ENCODE results near the gene VPS13D. TPM values are rescaled to one million over a fixed set of nuclear protein-coding genes. Genes with fewer than 3 reads are reported as not detected.

Gene VPS13D
- total RNA-seq, 1 experiment from 2014 or later, result 20.2 TPM

GRCh38 chr1:12411098-12411497 lies 181.3 kb downstream of the VPS13D start:
- peaks cover 8 to 9% of the 10 kb centered on the region in 2 experiments for H3K9me3 Mint-ChIP-seq

More at GRCh38 chr1:12411098-12411497, 181.3 kb downstream of the VPS13D start:
- no peak overlapping the region for H2AK5ac ChIP-seq (ENCODE audit: insufficient read length, low read length)
- no peak overlapping the region for H2AFZ ChIP-seq (ENCODE audit: low read length)
- no peaks in the 10 kb centered on the region for H3K79me2 ChIP-seq (ENCODE audit: insufficient read depth, low read length)
- WGBS (ENCODE audit: extremely low coverage, insufficient read length, low lambda C conversion rate), result no CpG with 5 or more reads among the region's 3 CpGs
- no peak overlapping the region for H3K27ac ChIP-seq (ENCODE audit: insufficient read length, low read depth, low read length)
- no peak overlapping the region for H3K27ac Mint-ChIP-seq
- H2BK5ac ChIP-seq (ENCODE audit: insufficient read length, low read length), result no peak overlapping the region
- no peak overlapping the region for H2BK15ac ChIP-seq (ENCODE audit: low read depth, low read length)
- no peaks in the 10 kb centered on the region for H3K27me3 Mint-ChIP-seq (ENCODE audit: low read depth)
- peaks cover 3 to 9% of the 10 kb centered on the region in 2 experiments; a peak in 3 of 4 replicates for H3K4me1 Mint-ChIP-seq
- H4K8ac ChIP-seq (replicated peaks; ENCODE audit: insufficient read length, low read depth, low read length), result no peak overlapping the region
- H3K23ac ChIP-seq (ENCODE audit: insufficient read length, low read depth, low read length), result no peak overlapping the region
- no peak overlapping the region for H4K91ac ChIP-seq (ENCODE audit: insufficient read length, low read depth, low read length)
- no peak overlapping the region for H2BK12ac ChIP-seq (ENCODE audit: insufficient read length, low read depth, low read length)
- H3K9ac ChIP-seq (ENCODE audit: extremely low read depth, insufficient read length, low read length), result no peak overlapping the region
- no peaks in the 10 kb centered on the region for H3K23me2 ChIP-seq (ENCODE audit: insufficient read length, low read depth, low read length, poor library complexity, severe bottlenecking)
- no peak for TF ChIP-seq CTCF (conservative IDR thresholded peaks at IDR 0.05)
- no peak overlapping the region for H3K4ac ChIP-seq (ENCODE audit: low read depth, low read length)
- no peak for DNase-seq
- H3K18ac ChIP-seq (ENCODE audit: insufficient read length, low read depth, low read length), result no peak overlapping the region
- H3K4me1 ChIP-seq (ENCODE audit: insufficient read depth, low read length), result no peaks in the 10 kb centered on the region
- no peaks in the 10 kb centered on the region for H4K20me1 ChIP-seq (ENCODE audit: control insufficient read depth, insufficient read depth, insufficient read length)
- H3K79me1 ChIP-seq (ENCODE audit: insufficient read depth, low read depth, low read length, poor library complexity, severe bottlenecking), result no peaks in the 10 kb centered on the region
- H3K27me3 ChIP-seq (ENCODE audit: insufficient read depth, low read length), result no peaks in the 10 kb centered on the region
- H3K56ac ChIP-seq (ENCODE audit: insufficient read length, low read depth, low read length), result no peak overlapping the region
- no peak overlapping the region for H2BK120ac ChIP-seq (ENCODE audit: low read depth, low read length, poor library complexity, severe bottlenecking)
- H4K5ac ChIP-seq (ENCODE audit: insufficient read length, low read depth, low read length), result no peak overlapping the region
- no peak overlapping the region for H3K14ac ChIP-seq (ENCODE audit: insufficient read depth, low read length)
- H3K36me3 Mint-ChIP-seq (ENCODE audit: insufficient read depth in 1 of 3, low read depth in 3 of 3), result peaks cover 8 to 24% (median 19%) of the 10 kb centered on the region in 3 experiments; a peak in 6 of 7 replicates
- H3K4me3 Mint-ChIP-seq, result no peak overlapping the region
- H3T11ph ChIP-seq (ENCODE audit: low read length), result no peak overlapping the region
- no peaks in the 10 kb centered on the region for H3K9me3 ChIP-seq (ENCODE audit: control insufficient read depth, low read depth, low read length)
- H3K4me2 ChIP-seq (ENCODE audit: insufficient read depth, insufficient read length, low read length), result no peak overlapping the region
- no peak overlapping the region for H2BK20ac ChIP-seq (ENCODE audit: low read depth, low read length, poor library complexity, severe bottlenecking)

Data from H9 (cell line).